Right atrium auricular region (tissue), 2 donors: ENCODE data around the gene ALDH1L2. TPM values are rescaled to one million over a fixed set of nuclear protein-coding genes. Genes with fewer than 3 reads are reported as not detected.

Source experiments
- DNase-seq: peaks from one replicate; pipeline ENCODE4 v3.0.0-alpha.2; 2019; ENCODE audit warnings: low spot score
- H3K27ac ChIP-seq, 2 donors: fragments of 200-600 bp; sonication (generic); 1 replicate in 1 of 2; 2 replicates in 1 of 2; pipeline ENCODE4 v1.5.1; 2016 to 2019
- H3K27me3 ChIP-seq, 2 donors: fragments of 200-600 bp; sonication (generic); one replicate each; pipeline versions ENCODE4 v1.5.1 to v1.6.0; 2017 to 2019
- H3K36me3 ChIP-seq: fragments of 200-600 bp; sonication (generic); one replicate; pipeline ENCODE4 v1.5.1; 2016
- H3K4me1 ChIP-seq, 2 donors: fragments of 200-600 bp; sonication (generic); one replicate each; pipeline versions ENCODE4 v1.5.1 to v1.6.0; 2017 to 2019
- H3K4me3 ChIP-seq, 2 donors: fragments of 200-600 bp; sonication (generic); 1 replicate in 1 of 2; 2 replicates in 1 of 2; pipeline ENCODE4 v1.5.1; 2017 to 2019; ENCODE audit warnings: mild to moderate bottlenecking in 1 of 2, moderate library complexity in 1 of 2
- H3K9me3 ChIP-seq, 2 donors: fragments of 200-600 bp; sonication (generic); one replicate each; pipeline ENCODE4 v1.5.1; 2019
- total RNA-seq, 2 donors: library from RNA; depleted of rRNA; stranded (reverse); fragments of >200 nt; gene quantifications; one replicate each; pipeline ENCODE4 v1.1.0, GENCODE V29; 2016
- TF ChIP-seq, protein P1 (sequence below), 2 donors: fragments of 200-600 bp; sonication (generic); IDR thresholded peaks; one replicate each; pipeline ENCODE4 v1.5.1; 2019; ENCODE audit warnings: antibody characterized with exemption in 2 of 2

ALDH1L2 gene
- total RNA-seq, 2 donors from 2014 or later, result 1.2 to 2.5 TPM

DNA sequence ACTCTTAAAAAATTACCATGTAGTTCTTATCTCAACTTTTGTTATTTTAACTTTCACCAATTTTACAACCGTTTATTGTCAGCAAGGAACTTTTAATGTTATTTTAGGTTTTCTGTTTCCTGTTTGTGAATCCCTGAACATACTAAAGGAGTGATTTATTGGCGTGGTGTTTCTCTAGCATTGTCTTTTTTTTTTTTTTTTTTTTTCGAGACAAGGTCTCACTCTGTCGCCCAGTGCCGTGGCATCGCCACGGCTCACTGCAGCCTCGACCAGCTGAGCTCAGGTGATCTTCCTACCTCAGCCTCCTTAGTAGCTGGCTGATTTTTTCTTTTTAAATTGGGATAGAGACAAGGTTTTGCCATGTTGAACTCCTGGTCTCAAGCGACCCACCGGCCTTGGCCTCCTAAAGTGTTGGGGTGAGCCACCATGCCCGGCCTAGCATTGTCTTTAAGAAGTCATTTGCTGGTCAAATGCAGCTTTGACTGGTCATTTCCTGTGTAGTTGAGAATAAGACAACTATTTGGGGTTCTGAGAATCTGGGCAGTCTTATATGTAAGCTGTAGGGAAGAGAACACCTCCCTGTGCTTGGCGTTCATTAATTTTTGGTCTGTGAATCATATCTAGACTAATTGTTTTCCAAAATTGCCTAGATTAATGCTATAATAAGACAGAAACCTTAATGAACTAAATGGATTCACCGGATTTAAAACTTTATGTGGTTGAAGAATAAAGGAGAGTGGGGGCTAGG lies 25.4 kb upstream of the ALDH1L2 start:
- Histone ChIP-seq H3K4me3 (peak overlapping the region; percentile 10 to 98), H3K36me3 (peaks cover 12% of the 10 kb centered on the region), H3K4me1 (peaks cover 0 to 39% of the 10 kb centered on the region in 2 donors), H3K9me3 (no peaks in the 10 kb centered on the region), H3K27ac (peak overlapping the region; percentile 49 to 95), H3K27me3 (no peaks in the 10 kb centered on the region)
- TF ChIP-seq, protein P1, sequence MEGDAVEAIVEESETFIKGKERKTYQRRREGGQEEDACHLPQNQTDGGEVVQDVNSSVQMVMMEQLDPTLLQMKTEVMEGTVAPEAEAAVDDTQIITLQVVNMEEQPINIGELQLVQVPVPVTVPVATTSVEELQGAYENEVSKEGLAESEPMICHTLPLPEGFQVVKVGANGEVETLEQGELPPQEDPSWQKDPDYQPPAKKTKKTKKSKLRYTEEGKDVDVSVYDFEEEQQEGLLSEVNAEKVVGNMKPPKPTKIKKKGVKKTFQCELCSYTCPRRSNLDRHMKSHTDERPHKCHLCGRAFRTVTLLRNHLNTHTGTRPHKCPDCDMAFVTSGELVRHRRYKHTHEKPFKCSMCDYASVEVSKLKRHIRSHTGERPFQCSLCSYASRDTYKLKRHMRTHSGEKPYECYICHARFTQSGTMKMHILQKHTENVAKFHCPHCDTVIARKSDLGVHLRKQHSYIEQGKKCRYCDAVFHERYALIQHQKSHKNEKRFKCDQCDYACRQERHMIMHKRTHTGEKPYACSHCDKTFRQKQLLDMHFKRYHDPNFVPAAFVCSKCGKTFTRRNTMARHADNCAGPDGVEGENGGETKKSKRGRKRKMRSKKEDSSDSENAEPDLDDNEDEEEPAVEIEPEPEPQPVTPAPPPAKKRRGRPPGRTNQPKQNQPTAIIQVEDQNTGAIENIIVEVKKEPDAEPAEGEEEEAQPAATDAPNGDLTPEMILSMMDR (IDR thresholded peaks at IDR 0.05), result no peak
- DNase-seq, result no peak

DNA sequence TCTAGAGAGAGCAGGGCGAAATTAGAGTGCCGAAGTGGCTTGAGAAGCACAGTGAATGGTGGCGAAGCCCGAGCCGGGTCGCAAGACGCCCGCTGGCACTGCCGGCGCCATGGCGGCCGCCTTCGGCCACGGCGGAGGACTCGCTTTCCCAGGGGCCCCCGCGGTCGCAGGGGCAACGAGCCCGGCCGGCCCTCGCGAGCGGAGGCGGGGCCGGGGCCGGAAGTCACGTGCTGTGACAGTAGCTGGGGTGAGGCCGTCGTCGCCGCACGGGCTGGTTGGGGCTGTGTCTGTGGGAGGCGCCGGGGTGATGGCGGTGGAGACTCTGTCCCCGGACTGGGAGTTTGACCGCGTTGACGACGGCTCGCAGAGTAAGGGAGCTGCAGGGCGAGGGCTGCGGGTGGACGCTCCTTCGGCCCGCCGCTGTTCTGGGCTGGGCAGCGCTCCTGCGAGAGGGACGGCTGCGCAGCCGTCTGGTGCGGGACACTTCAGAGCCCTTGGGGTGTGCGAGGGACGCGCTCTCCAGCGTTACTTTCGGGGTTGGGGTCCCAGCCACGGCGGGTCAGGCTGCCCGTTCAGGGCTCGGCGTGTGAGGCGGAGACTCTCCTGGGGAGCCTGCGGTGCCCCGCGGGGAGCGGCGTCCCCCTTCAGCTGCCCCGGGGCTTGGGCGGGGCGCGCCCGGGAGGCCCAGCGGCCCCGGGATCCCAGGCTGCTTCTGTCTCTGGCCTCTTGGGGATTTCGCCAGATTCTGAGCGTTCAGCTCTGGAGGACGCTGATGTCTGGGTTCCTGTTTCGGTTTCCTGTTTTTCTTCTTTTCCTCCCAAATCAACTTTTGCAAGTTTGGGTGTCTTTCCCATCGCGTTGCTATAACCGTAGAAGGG lies 23.5 kb upstream of the ALDH1L2 start, which contains the start of gene WASHC4:
Gene WASHC4 (plus strand): TSS at position 238 of the 878 bp plus-strand sequence. CDS start 70 bp downstream, at position 308.
- Histone ChIP-seq H3K4me1 (peaks cover 0 to 39% of the 10 kb centered on the region in 2 donors), H3K9me3 (no peaks in the 10 kb centered on the region), H3K4me3 (peak within 1 kb of the TSS; percentile 81 to 98), H3K27ac (peak within 1 kb of the TSS; percentile 95 to 98), H3K36me3 (peaks cover 8% of the 10 kb centered on the region), H3K27me3 (no peaks in the 10 kb centered on the region)
- TF ChIP-seq, protein P1 (IDR thresholded peaks at IDR 0.05), result no peak
- peak; percentile 94 for DNase-seq

GRCh38 chr12:105107171-105107493 lies 22.9 kb upstream of the ALDH1L2 start:
- peak overlapping the region; percentile 81 to 98 for H3K4me3 ChIP-seq
- H3K9me3 ChIP-seq, result no peaks in the 10 kb centered on the region
- TF ChIP-seq, protein P1 (IDR thresholded peaks at IDR 0.05), result no peak
- peaks cover 4% of the 10 kb centered on the region for H3K36me3 ChIP-seq
- H3K27me3 ChIP-seq, result no peaks in the 10 kb centered on the region
- H3K27ac ChIP-seq, result peak overlapping the region; percentile 95 to 98
- H3K4me1 ChIP-seq, result peaks cover 0 to 39% of the 10 kb centered on the region in 2 donors
- no peak for DNase-seq

GRCh38 chr12:105106621-105107020 lies 22.4 kb upstream of the ALDH1L2 start:
- Histone ChIP-seq H3K4me3 (peak overlapping the region; percentile 81 to 98), H3K27me3 (no peaks in the 10 kb centered on the region), H3K27ac (peak overlapping the region in 1 of 2 donors; percentile 95), H3K36me3 (no peaks in the 10 kb centered on the region), H3K9me3 (no peaks in the 10 kb centered on the region), H3K4me1 (peaks cover 0 to 38% of the 10 kb centered on the region in 2 donors)
- TF ChIP-seq, protein P1 (IDR thresholded peaks at IDR 0.05), result no peak
- no peak for DNase-seq

DNA sequence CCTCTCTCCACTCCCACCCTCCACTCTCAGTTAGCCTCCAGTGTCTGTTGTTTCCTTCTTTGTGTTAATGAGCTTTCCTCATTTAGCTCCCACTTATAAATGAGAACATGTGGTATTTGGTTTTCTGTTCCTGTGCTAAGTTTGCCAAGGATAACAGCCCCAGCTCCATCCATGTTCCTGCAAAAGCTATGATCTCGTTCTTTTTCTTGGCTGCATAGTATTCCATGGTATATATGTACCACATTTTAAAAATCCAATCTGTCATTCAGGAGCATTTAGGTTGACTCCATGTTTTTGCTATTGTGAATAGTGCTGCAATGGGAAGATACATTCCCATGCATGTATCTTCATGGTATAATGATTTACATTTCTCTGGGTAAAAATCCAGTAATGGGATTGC lies 20.5 kb upstream of the ALDH1L2 start:
- no peak for DNase-seq
- Histone ChIP-seq H3K9me3 (no peaks in the 10 kb centered on the region), H3K27me3 (no peaks in the 10 kb centered on the region), H3K27ac (no peak overlapping the region), H3K4me1 (peaks cover 0 to 20% of the 10 kb centered on the region in 2 donors), H3K4me3 (no peak overlapping the region), H3K36me3 (no peaks in the 10 kb centered on the region)
- TF ChIP-seq, protein P1 (IDR thresholded peaks at IDR 0.05), result no peak
